HL-60 (cell line): ENCODE results near the gene INPP4B.

Experiments
- DNase-seq, 2 experiments: peaks; one replicate each; pipeline ENCODE4 v3.0.0-alpha.2; 2010 to 2020; ENCODE audit warnings: low read depth in 1 of 2, low spot score in 1 of 2
- H3K27ac ChIP-seq: fragments of 250-450 bp; sonication (Bioruptor Pico); replicated peaks from 2 replicates; pipeline ENCODE4 v1.5.1; 2020; ENCODE audit warnings: mild to moderate bottlenecking, moderate library complexity
- H3K27me3 ChIP-seq: fragments of 250-450 bp; sonication (Bioruptor Pico); 2 replicates; pipeline ENCODE4 v1.5.1; 2021; ENCODE audit warnings: mild to moderate bottlenecking, moderate library complexity; ENCODE audit not compliant: insufficient read depth, poor library complexity, severe bottlenecking
- H3K4me3 ChIP-seq: replicated peaks from 2 replicates; pipeline ENCODE4 v1.5.1; 2011; ENCODE audit warnings: mild to moderate bottlenecking, control low read depth, low read length; ENCODE audit not compliant: insufficient read depth
- CTCF ChIP-seq: IDR thresholded peaks from one replicate; pipeline ENCODE4 v1.5.1; 2011; ENCODE audit warnings: low read length, control low read depth, inconsistent platforms; ENCODE audit not compliant: insufficient read depth
- GABPA ChIP-seq: IDR thresholded peaks from 2 replicates; pipeline ENCODE4 v1.6.1; 2012; ENCODE audit warnings: low read depth
- POLR2AphosphoS5 ChIP-seq: IDR thresholded peaks from 2 replicates; pipeline ENCODE4 v1.6.1; 2012; ENCODE audit warnings: low read depth
- REST ChIP-seq: IDR thresholded peaks from 2 replicates; pipeline ENCODE4 v1.6.1; 2012; ENCODE audit warnings: low read depth; ENCODE audit not compliant: insufficient replicate concordance
- SPI1 ChIP-seq: IDR thresholded peaks from 2 replicates; pipeline ENCODE4 v1.6.1; 2012; ENCODE audit warnings: low read depth, mild to moderate bottlenecking, borderline replicate concordance

The INPP4B gene

GRCh38 chr4:142316025-142316424 is 530.1 kb downstream of the INPP4B start:
- Histone ChIP-seq H3K27me3 (no peaks in the 10 kb centered on the region), H3K27ac (no peak overlapping the region), H3K4me3 (no peak overlapping the region)
- no peak for TF ChIP-seq REST
- no peak for TF ChIP-seq GABPA
- TF ChIP-seq SPI1, result no peak
- no peak for TF ChIP-seq CTCF
- TF ChIP-seq POLR2AphosphoS5, result no peak
- no peak for DNase-seq

- H3K4me3 ChIP-seq, result no peak overlapping the region
- no peak for DNase-seq
- H3K27me3 ChIP-seq, result no peaks in the 10 kb centered on the region
- no peak overlapping the region for H3K27ac ChIP-seq
- no peak for TF ChIP-seq SPI1
- no peak for TF ChIP-seq CTCF
- no peak for TF ChIP-seq REST
- TF ChIP-seq POLR2AphosphoS5, result no peak
- no peak for TF ChIP-seq GABPA
These were observed 531.4 kb downstream of the INPP4B start for GRCh38 chr4:142314686-142315085.

- no peak for DNase-seq
- TF ChIP-seq GABPA (no peak), SPI1 (no peak), POLR2AphosphoS5 (no peak), REST (no peak), CTCF (no peak)
- no peaks in the 10 kb centered on the region for H3K27me3 ChIP-seq
- no peak overlapping the region for H3K27ac ChIP-seq
- H3K4me3 ChIP-seq, result no peak overlapping the region
These were observed 531.9 kb downstream of the INPP4B start for GRCh38 chr4:142314247-142314646.
